WTC11 (cell line): ENCODE results near the gene C19orf73. TPM values are rescaled to one million over a fixed set of nuclear protein-coding genes. Genes with fewer than 3 reads are reported as not detected.

Experiments
- ATF1 ChIP-seq: sonication (generic); formaldehyde crosslinking; IDR thresholded peaks from 2 replicates; pipeline ENCODE4 v1.8.1; 2023; ENCODE audit warnings: mild to moderate bottlenecking, moderate library complexity, missing genetic modification reagents
- CBFB ChIP-seq: sonication (generic); formaldehyde crosslinking; IDR thresholded peaks from 2 replicates; pipeline ENCODE4 v1.8.1; 2022; ENCODE audit warnings: mild to moderate bottlenecking, low read depth, missing genetic modification reagents
- GABPB1 ChIP-seq: sonication (generic); formaldehyde crosslinking; IDR thresholded peaks from 2 replicates; pipeline ENCODE4 v1.8.1; 2023; ENCODE audit warnings: mild to moderate bottlenecking, missing genetic modification reagents
- IRF2 ChIP-seq: sonication (generic); formaldehyde crosslinking; IDR thresholded peaks from 2 replicates; pipeline ENCODE4 v1.8.0; 2022; ENCODE audit warnings: low read depth, missing genetic modification reagents, borderline replicate concordance
- MXD4 ChIP-seq: fragments of 250-450 bp; sonication (Bioruptor Pico); IDR thresholded peaks from 2 replicates; pipeline ENCODE4 v1.8.0; 2021; ENCODE audit warnings: mild to moderate bottlenecking, moderate library complexity, borderline replicate concordance
- NFYB ChIP-seq: sonication (generic); formaldehyde crosslinking; conservative IDR thresholded peaks from 2 replicates; pipeline ENCODE4 v1.8.0; 2022; ENCODE audit warnings: low read depth, missing genetic modification reagents
- RELA ChIP-seq: sonication (generic); formaldehyde crosslinking; IDR thresholded peaks from 2 replicates; pipeline ENCODE4 v1.8.1; 2022; ENCODE audit warnings: missing genetic modification reagents, mild to moderate bottlenecking, borderline replicate concordance
- SMAD4 ChIP-seq: sonication (generic); formaldehyde crosslinking; IDR thresholded peaks from 2 replicates; pipeline ENCODE4 v1.8.0; 2022; ENCODE audit warnings: mild to moderate bottlenecking, missing genetic modification reagents
- SOX15 ChIP-seq: fragments of 250-450 bp; sonication (Bioruptor Pico); IDR thresholded peaks from 2 replicates; pipeline ENCODE4 v1.9.0; 2021; ENCODE audit warnings: mild to moderate bottlenecking
- ZBTB21 ChIP-seq: sonication (generic); formaldehyde crosslinking; IDR thresholded peaks from 2 replicates; pipeline ENCODE4 v1.8.1; 2023; ENCODE audit warnings: mild to moderate bottlenecking, missing genetic modification reagents, borderline replicate concordance
- ZNF263 ChIP-seq: sonication (generic); formaldehyde crosslinking; IDR thresholded peaks from 2 replicates; pipeline ENCODE4 v1.8.1; 2022; ENCODE audit warnings: low read depth, mild to moderate bottlenecking, moderate library complexity, missing genetic modification reagents
- total RNA-seq: library from RNA; stranded (reverse); gene quantifications from 3 replicates; pipeline ENCODE4 v1.2.3, GENCODE V29; 2021
- TF ChIP-seq, protein P1 (sequence below): sonication (generic); formaldehyde crosslinking; IDR thresholded peaks from 2 replicates; pipeline ENCODE4 v1.8.0; 2022; ENCODE audit warnings: missing genetic modification reagents
- TF ChIP-seq, protein P2 (sequence below): fragments of 250-450 bp; sonication (Bioruptor Pico); IDR thresholded peaks from 2 replicates; pipeline ENCODE4 v2.1.2; 2022; ENCODE audit warnings: mild to moderate bottlenecking, moderate library complexity
- TF ChIP-seq, protein P3 (sequence below): fragments of 200-600 bp; IDR thresholded peaks from 2 replicates; pipeline ENCODE4 v1.8.0; 2022; ENCODE audit warnings: antibody characterized with exemption
- TF ChIP-seq, protein P4 (sequence below): sonication (generic); formaldehyde crosslinking; IDR thresholded peaks from 2 replicates; pipeline ENCODE4 v1.8.0; 2022; ENCODE audit warnings: mild to moderate bottlenecking, missing genetic modification reagents
- TF ChIP-seq, protein P5 (sequence below): fragments of 250-450 bp; sonication (Bioruptor Pico); conservative IDR thresholded peaks from 2 replicates; pipeline ENCODE4 v1.9.0; 2021; ENCODE audit warnings: mild to moderate bottlenecking
- TF ChIP-seq, protein P6 (sequence below): sonication (generic); formaldehyde crosslinking; conservative IDR thresholded peaks from 2 replicates; pipeline ENCODE4 v1.8.1; 2023; ENCODE audit warnings: mild to moderate bottlenecking, low read depth, missing genetic modification reagents, moderate library complexity
- TF ChIP-seq, protein P7 (sequence below): sonication (generic); formaldehyde crosslinking; IDR thresholded peaks from 2 replicates; pipeline ENCODE4 v1.8.0; 2022; ENCODE audit warnings: mild to moderate bottlenecking, missing genetic modification reagents
- TF ChIP-seq, protein P8 (sequence below): sonication (generic); formaldehyde crosslinking; IDR thresholded peaks from 2 replicates; pipeline ENCODE4 v1.8.1; 2022; ENCODE audit warnings: low read depth, mild to moderate bottlenecking, moderate library complexity, missing genetic modification reagents, borderline replicate concordance
- TF ChIP-seq, protein P9 (sequence below): sonication (generic); formaldehyde crosslinking; IDR thresholded peaks from 2 replicates; pipeline ENCODE4 v1.8.1; 2022; ENCODE audit warnings: mild to moderate bottlenecking, missing genetic modification reagents, moderate library complexity, borderline replicate concordance
- TF ChIP-seq, protein P10 (sequence below): fragments of 250-450 bp; sonication (Bioruptor Pico); IDR thresholded peaks from 2 replicates; pipeline ENCODE4 v1.8.0; 2021; ENCODE audit warnings: mild to moderate bottlenecking

C19orf73 gene
- total RNA-seq, 1 experiment from 2014 or later: 3.2 TPM

DNA sequence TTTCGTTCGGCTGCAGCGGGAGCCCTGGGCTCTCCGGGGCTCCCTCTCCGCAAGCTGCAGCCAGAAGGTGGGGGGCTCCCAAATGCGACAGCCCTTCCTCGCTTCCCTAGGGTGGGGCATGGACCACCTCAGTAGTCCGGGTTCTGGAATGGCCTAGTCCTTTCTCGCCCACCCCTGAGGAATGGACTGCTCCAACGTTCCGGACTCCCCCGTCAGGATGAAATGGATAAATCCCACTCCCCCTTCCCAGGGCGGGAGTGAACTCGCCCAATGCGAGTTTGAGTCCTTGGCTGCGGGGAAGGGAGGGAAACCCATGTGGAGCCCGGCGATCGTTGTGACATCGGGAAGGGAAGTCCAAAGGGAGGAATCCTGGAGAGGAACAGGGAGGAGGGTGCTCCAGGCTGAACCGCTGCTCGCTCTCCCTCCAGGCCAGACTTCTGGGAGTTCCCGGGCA, 30.7 kb upstream of the C19orf73 start (continued):
- TF ChIP-seq, protein P1, sequence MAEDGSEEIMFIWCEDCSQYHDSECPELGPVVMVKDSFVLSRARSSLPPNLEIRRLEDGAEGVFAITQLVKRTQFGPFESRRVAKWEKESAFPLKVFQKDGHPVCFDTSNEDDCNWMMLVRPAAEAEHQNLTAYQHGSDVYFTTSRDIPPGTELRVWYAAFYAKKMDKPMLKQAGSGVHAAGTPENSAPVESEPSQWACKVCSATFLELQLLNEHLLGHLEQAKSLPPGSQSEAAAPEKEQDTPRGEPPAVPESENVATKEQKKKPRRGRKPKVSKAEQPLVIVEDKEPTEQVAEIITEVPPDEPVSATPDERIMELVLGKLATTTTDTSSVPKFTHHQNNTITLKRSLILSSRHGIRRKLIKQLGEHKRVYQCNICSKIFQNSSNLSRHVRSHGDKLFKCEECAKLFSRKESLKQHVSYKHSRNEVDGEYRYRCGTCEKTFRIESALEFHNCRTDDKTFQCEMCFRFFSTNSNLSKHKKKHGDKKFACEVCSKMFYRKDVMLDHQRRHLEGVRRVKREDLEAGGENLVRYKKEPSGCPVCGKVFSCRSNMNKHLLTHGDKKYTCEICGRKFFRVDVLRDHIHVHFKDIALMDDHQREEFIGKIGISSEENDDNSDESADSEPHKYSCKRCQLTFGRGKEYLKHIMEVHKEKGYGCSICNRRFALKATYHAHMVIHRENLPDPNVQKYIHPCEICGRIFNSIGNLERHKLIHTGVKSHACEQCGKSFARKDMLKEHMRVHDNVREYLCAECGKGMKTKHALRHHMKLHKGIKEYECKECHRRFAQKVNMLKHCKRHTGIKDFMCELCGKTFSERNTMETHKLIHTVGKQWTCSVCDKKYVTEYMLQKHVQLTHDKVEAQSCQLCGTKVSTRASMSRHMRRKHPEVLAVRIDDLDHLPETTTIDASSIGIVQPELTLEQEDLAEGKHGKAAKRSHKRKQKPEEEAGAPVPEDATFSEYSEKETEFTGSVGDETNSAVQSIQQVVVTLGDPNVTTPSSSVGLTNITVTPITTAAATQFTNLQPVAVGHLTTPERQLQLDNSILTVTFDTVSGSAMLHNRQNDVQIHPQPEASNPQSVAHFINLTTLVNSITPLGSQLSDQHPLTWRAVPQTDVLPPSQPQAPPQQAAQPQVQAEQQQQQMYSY (CRISPR knock-in tag): 0 out of 2 replicates have a peak, but pooled peaks have one; percentile 68
- TF ChIP-seq, protein P2, sequence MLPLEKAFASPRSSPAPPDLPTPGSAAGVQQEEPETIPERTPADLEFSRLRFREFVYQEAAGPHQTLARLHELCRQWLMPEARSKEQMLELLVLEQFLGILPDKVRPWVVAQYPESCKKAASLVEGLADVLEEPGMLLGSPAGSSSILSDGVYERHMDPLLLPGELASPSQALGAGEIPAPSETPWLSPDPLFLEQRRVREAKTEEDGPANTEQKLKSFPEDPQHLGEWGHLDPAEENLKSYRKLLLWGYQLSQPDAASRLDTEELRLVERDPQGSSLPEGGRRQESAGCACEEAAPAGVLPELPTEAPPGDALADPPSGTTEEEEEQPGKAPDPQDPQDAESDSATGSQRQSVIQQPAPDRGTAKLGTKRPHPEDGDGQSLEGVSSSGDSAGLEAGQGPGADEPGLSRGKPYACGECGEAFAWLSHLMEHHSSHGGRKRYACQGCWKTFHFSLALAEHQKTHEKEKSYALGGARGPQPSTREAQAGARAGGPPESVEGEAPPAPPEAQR (CRISPR knock-in tag): no peak
- TF ChIP-seq, protein P3, sequence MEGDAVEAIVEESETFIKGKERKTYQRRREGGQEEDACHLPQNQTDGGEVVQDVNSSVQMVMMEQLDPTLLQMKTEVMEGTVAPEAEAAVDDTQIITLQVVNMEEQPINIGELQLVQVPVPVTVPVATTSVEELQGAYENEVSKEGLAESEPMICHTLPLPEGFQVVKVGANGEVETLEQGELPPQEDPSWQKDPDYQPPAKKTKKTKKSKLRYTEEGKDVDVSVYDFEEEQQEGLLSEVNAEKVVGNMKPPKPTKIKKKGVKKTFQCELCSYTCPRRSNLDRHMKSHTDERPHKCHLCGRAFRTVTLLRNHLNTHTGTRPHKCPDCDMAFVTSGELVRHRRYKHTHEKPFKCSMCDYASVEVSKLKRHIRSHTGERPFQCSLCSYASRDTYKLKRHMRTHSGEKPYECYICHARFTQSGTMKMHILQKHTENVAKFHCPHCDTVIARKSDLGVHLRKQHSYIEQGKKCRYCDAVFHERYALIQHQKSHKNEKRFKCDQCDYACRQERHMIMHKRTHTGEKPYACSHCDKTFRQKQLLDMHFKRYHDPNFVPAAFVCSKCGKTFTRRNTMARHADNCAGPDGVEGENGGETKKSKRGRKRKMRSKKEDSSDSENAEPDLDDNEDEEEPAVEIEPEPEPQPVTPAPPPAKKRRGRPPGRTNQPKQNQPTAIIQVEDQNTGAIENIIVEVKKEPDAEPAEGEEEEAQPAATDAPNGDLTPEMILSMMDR: no peak
- TF ChIP-seq MXD4 (CRISPR knock-in tag) (no peak), SMAD4 (CRISPR knock-in tag) (no peak), NFYB (no peak), ZNF263 (peak; percentile 55; the same call in 1 of the 2 replicates), GABPB1 (no peak), RELA (no peak), IRF2 (no peak), CBFB (CRISPR knock-in tag) (no peak), SOX15 (CRISPR knock-in tag) (no peak), ATF1 (CRISPR knock-in tag) (no peak), ZBTB21 (no peak)
- TF ChIP-seq, protein P4, sequence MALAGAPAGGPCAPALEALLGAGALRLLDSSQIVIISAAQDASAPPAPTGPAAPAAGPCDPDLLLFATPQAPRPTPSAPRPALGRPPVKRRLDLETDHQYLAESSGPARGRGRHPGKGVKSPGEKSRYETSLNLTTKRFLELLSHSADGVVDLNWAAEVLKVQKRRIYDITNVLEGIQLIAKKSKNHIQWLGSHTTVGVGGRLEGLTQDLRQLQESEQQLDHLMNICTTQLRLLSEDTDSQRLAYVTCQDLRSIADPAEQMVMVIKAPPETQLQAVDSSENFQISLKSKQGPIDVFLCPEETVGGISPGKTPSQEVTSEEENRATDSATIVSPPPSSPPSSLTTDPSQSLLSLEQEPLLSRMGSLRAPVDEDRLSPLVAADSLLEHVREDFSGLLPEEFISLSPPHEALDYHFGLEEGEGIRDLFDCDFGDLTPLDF (CRISPR knock-in tag): no peak
- TF ChIP-seq, protein P5, sequence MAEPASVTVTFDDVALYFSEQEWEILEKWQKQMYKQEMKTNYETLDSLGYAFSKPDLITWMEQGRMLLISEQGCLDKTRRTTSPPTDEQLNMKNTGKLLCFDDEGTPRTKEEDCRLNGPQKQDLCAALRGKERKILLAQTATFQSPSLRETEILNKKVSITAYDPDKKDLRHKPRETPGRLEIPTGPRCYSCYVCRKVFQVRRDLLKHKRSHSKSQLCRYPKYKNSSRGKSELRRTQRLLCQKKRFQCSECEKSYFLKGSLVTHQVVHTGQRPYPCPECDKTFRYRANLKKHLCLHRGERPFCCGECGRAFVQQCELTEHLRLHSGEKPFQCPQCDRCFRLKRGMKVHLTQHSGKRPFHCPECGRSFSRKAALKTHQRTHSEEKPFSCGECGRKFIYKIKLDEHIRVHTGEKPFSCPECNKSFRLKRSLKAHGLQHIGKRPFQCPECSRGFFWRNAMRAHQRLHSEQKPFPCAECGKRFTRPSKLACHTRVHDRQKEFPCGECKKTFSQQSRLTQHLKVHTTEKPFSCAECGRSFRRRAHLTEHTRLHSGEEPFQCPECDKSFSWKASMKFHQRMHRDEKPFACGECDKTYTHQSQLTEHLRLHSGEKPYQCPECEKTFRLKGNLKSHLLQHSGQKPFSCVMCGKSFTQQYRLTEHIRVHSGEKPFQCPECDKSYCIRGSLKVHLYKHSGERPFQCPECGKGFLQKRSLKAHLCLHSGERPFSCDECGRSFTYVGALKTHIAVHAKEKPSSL (CRISPR knock-in tag): no peak
- TF ChIP-seq, protein P6, sequence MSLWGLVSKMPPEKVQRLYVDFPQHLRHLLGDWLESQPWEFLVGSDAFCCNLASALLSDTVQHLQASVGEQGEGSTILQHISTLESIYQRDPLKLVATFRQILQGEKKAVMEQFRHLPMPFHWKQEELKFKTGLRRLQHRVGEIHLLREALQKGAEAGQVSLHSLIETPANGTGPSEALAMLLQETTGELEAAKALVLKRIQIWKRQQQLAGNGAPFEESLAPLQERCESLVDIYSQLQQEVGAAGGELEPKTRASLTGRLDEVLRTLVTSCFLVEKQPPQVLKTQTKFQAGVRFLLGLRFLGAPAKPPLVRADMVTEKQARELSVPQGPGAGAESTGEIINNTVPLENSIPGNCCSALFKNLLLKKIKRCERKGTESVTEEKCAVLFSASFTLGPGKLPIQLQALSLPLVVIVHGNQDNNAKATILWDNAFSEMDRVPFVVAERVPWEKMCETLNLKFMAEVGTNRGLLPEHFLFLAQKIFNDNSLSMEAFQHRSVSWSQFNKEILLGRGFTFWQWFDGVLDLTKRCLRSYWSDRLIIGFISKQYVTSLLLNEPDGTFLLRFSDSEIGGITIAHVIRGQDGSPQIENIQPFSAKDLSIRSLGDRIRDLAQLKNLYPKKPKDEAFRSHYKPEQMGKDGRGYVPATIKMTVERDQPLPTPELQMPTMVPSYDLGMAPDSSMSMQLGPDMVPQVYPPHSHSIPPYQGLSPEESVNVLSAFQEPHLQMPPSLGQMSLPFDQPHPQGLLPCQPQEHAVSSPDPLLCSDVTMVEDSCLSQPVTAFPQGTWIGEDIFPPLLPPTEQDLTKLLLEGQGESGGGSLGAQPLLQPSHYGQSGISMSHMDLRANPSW (CRISPR knock-in tag): no peak
- TF ChIP-seq, protein P7, sequence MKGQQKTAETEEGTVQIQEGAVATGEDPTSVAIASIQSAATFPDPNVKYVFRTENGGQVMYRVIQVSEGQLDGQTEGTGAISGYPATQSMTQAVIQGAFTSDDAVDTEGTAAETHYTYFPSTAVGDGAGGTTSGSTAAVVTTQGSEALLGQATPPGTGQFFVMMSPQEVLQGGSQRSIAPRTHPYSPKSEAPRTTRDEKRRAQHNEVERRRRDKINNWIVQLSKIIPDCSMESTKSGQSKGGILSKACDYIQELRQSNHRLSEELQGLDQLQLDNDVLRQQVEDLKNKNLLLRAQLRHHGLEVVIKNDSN (CRISPR knock-in tag): no peak
- TF ChIP-seq, protein P8, sequence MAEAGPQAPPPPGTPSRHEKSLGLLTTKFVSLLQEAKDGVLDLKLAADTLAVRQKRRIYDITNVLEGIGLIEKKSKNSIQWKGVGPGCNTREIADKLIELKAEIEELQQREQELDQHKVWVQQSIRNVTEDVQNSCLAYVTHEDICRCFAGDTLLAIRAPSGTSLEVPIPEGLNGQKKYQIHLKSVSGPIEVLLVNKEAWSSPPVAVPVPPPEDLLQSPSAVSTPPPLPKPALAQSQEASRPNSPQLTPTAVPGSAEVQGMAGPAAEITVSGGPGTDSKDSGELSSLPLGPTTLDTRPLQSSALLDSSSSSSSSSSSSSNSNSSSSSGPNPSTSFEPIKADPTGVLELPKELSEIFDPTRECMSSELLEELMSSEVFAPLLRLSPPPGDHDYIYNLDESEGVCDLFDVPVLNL (CRISPR knock-in tag): 0 out of 2 replicates have a peak, but pooled peaks have one; percentile 46
- TF ChIP-seq, protein P9, sequence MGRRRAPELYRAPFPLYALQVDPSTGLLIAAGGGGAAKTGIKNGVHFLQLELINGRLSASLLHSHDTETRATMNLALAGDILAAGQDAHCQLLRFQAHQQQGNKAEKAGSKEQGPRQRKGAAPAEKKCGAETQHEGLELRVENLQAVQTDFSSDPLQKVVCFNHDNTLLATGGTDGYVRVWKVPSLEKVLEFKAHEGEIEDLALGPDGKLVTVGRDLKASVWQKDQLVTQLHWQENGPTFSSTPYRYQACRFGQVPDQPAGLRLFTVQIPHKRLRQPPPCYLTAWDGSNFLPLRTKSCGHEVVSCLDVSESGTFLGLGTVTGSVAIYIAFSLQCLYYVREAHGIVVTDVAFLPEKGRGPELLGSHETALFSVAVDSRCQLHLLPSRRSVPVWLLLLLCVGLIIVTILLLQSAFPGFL: no peak
- TF ChIP-seq, protein P10, sequence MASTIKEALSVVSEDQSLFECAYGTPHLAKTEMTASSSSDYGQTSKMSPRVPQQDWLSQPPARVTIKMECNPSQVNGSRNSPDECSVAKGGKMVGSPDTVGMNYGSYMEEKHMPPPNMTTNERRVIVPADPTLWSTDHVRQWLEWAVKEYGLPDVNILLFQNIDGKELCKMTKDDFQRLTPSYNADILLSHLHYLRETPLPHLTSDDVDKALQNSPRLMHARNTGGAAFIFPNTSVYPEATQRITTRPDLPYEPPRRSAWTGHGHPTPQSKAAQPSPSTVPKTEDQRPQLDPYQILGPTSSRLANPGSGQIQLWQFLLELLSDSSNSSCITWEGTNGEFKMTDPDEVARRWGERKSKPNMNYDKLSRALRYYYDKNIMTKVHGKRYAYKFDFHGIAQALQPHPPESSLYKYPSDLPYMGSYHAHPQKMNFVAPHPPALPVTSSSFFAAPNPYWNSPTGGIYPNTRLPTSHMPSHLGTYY: no peak
